Stomach smooth muscle (tissue), 2 donors: ENCODE measurements around the gene SPSB1.

Experiments used
- H3K27ac ChIP-seq: one replicate; pipeline ENCODE4 v1.7.0; 2013; ENCODE audit warnings: mild to moderate bottlenecking, low read length, inconsistent platforms
- H3K27me3 ChIP-seq, 2 donors: one replicate each; pipeline ENCODE4 v1.7.0; 2013; ENCODE audit warnings: low read length in 2 of 2; ENCODE audit not compliant: insufficient read depth in 2 of 2, control insufficient read depth in 1 of 2
- H3K36me3 ChIP-seq, 2 donors: one replicate each; pipeline ENCODE4 v1.7.0; 2013; ENCODE audit warnings: low read length in 2 of 2; ENCODE audit not compliant: control insufficient read depth in 2 of 2, insufficient read depth in 2 of 2
- H3K4me1 ChIP-seq: one replicate; pipeline ENCODE4 v1.7.0; 2013; ENCODE audit warnings: low read length; ENCODE audit not compliant: control insufficient read depth, insufficient read depth
- H3K4me3 ChIP-seq, 2 donors: one replicate each; pipeline ENCODE4 v1.7.0; 2013; ENCODE audit warnings: low read length in 2 of 2
- H3K9ac ChIP-seq, 2 donors: one replicate each; pipeline ENCODE4 v1.7.0; 2013; ENCODE audit warnings: low read length in 2 of 2, mild to moderate bottlenecking in 1 of 2
- H3K9me3 ChIP-seq, 2 donors: one replicate each; pipeline ENCODE4 v1.7.0; 2013; ENCODE audit warnings: low read length in 2 of 2; ENCODE audit not compliant: control insufficient read depth in 2 of 2
- donor health status: healthy.
- donor health status: Pancreatic carcinoma.

The SPSB1 gene

GRCh38 chr1:9416506-9416905 lies 123.8 kb downstream of the SPSB1 start:
- no peak overlapping the region for H3K4me3 ChIP-seq
- H3K36me3 ChIP-seq = no peaks in the 10 kb centered on the region

GRCh38 chr1:9416918-9417500 lies 124.3 kb downstream of the SPSB1 start:
- no peak overlapping the region for H3K27ac ChIP-seq

More at GRCh38 chr1:9416506-9416905, 123.8 kb downstream of the SPSB1 start:
- H3K9ac ChIP-seq = no peak overlapping the region
- no peaks in the 10 kb centered on the region for H3K27me3 ChIP-seq
- H3K9me3 ChIP-seq = no peaks in the 10 kb centered on the region
- H3K27ac ChIP-seq = no peak overlapping the region
- H3K4me1 ChIP-seq = peaks cover 19% of the 10 kb centered on the region

GRCh38 chr1:9417695-9418094 lies 125.0 kb downstream of the SPSB1 start:
- Histone ChIP-seq H3K9me3 (peaks cover 0 to under 1% of the 10 kb centered on the region in 2 donors), H3K4me3 (no peak overlapping the region), H3K4me1 (peaks cover 16% of the 10 kb centered on the region), H3K36me3 (no peaks in the 10 kb centered on the region), H3K9ac (no peak overlapping the region), H3K27me3 (no peaks in the 10 kb centered on the region), H3K27ac (no peak overlapping the region)

More at GRCh38 chr1:9416918-9417500, 124.3 kb downstream of the SPSB1 start:
- H3K36me3 ChIP-seq = no peaks in the 10 kb centered on the region
- H3K27me3 ChIP-seq = no peaks in the 10 kb centered on the region
- no peaks in the 10 kb centered on the region for H3K9me3 ChIP-seq
- H3K4me3 ChIP-seq = no peak overlapping the region
- no peak overlapping the region for H3K9ac ChIP-seq
- peaks cover 19% of the 10 kb centered on the region for H3K4me1 ChIP-seq

GRCh38 chr1:9418851-9419250 lies 126.2 kb downstream of the SPSB1 start:
- no peaks in the 10 kb centered on the region for H3K27me3 ChIP-seq
- peaks cover 5% of the 10 kb centered on the region for H3K4me1 ChIP-seq
- H3K27ac ChIP-seq = no peak overlapping the region
- H3K4me3 ChIP-seq = no peak overlapping the region
- no peak overlapping the region for H3K9ac ChIP-seq
- no peaks in the 10 kb centered on the region for H3K36me3 ChIP-seq
- H3K9me3 ChIP-seq = peaks cover 0 to 6% of the 10 kb centered on the region in 2 donors
